Fibroblast of lung (primary cell): Measurements from ENCODE around the gene ERFL. TPM values are rescaled to one million over a fixed set of nuclear protein-coding genes. Genes with fewer than 3 reads are reported as not detected.

Experiments used
- DNase-seq, 2 donors: peaks; one replicate each; pipeline versions ENCODE4 v3.0.0 to v3.0.0-alpha.2; 2010; ENCODE audit warnings: low read depth in 2 of 2
- H2AFZ ChIP-seq: 2 replicates; pipeline ENCODE4 v1.5.1; 2012; ENCODE audit warnings: low read length, control low read depth, inconsistent platforms
- H3K27ac ChIP-seq: 2 replicates; pipeline ENCODE4 v1.5.1; 2011; ENCODE audit warnings: low read length, control low read depth; ENCODE audit not compliant: insufficient read depth
- H3K27me3 ChIP-seq: 2 replicates; pipeline ENCODE4 v1.5.1; 2011; ENCODE audit warnings: mild to moderate bottlenecking, low read length; ENCODE audit not compliant: control insufficient read depth, insufficient read depth
- H3K36me3 ChIP-seq: 2 replicates; pipeline ENCODE4 v1.5.1; 2011; ENCODE audit warnings: low read length; ENCODE audit not compliant: control insufficient read depth, insufficient read depth
- H3K4me1 ChIP-seq: 2 replicates; pipeline ENCODE4 v1.5.1; 2011; ENCODE audit warnings: low read length; ENCODE audit not compliant: control insufficient read depth, insufficient read depth; ENCODE audit errors: extremely low read depth
- H3K4me2 ChIP-seq: 2 replicates; pipeline ENCODE4 v1.5.1; 2011; ENCODE audit warnings: low read length, control low read depth; ENCODE audit not compliant: insufficient read depth; ENCODE audit errors: extremely low read depth
- H3K4me3 ChIP-seq, 4 experiments: fragments of 200-600 bp in 1 of 4; sonication (generic) in 1 of 4; replicated peaks in 1 of 4; 2 replicates each; pipeline ENCODE4 v1.5.1; 2011 to 2016; ENCODE audit warnings: low read length in 4 of 4, low read depth in 3 of 4, mild to moderate bottlenecking in 3 of 4, control low read depth in 2 of 4, inconsistent platforms in 1 of 4, mixed read lengths in 1 of 4; ENCODE audit not compliant: insufficient read depth in 1 of 4; ENCODE audit errors: control extremely low read depth in 1 of 4
- H3K79me2 ChIP-seq: 2 replicates; pipeline ENCODE4 v1.5.1; 2012; ENCODE audit warnings: mild to moderate bottlenecking, low read length, inconsistent platforms; ENCODE audit not compliant: control insufficient read depth, insufficient read depth
- H3K9ac ChIP-seq: 2 replicates; pipeline ENCODE4 v1.5.1; 2011; ENCODE audit warnings: mild to moderate bottlenecking, low read length, control low read depth; ENCODE audit not compliant: insufficient read depth
- H3K9me3 ChIP-seq: 2 replicates; pipeline ENCODE4 v1.5.1; 2012; ENCODE audit warnings: low read depth, low read length; ENCODE audit not compliant: control insufficient read depth, insufficient read depth
- H4K20me1 ChIP-seq: 2 replicates; pipeline ENCODE4 v1.5.1; 2011; ENCODE audit warnings: low read length; ENCODE audit not compliant: control insufficient read depth, insufficient read depth; ENCODE audit errors: extremely low read depth
- EZH2 ChIP-seq: IDR thresholded peaks from 2 replicates; pipeline ENCODE4 v1.5.1; 2012; ENCODE audit warnings: low read length, control low read depth, mild to moderate bottlenecking; ENCODE audit errors: missing control alignments
- polyA plus RNA-seq, 2 donors: library from polyadenylated mRNA; depleted of rRNA in 1 of 2; stranded (reverse) in 1 of 2; unstranded in 1 of 2; fragments of >200 nt; gene quantifications; 2 replicates each; pipeline ENCODE4 v1.2.1, GENCODE V29; 2011 to 2012; ENCODE audit warnings: missing spikeins in 1 of 2
- total RNA-seq: library from RNA; depleted of rRNA; stranded (reverse); fragments of >200 nt; gene quantifications from 2 replicates; pipeline ENCODE4 v1.2.1, GENCODE V29; 2014
- TF ChIP-seq, protein P1 (sequence below), 2 donors: IDR thresholded peaks in 1 of 2; conservative IDR thresholded peaks in 1 of 2; 1 replicate in 1 of 2; 2 replicates in 1 of 2; pipeline ENCODE4 v1.5.1; 2011 to 2012; ENCODE audit warnings: low read length in 2 of 2, control low read depth in 1 of 2, inconsistent platforms in 1 of 2, low read depth in 1 of 2, mild to moderate bottlenecking in 1 of 2

The ERFL gene
- total and polyA plus RNA-seq, 2 donors (not counting 1 experiment from before 2014, with no cell fraction given) = under 0.01 to 0.03 TPM

GRCh38 chr19:41930322-41930722 lies 2.1 kb upstream of the ERFL start:
- no peak for DNase-seq
- no peak overlapping the region for H3K4me2 ChIP-seq
- TF ChIP-seq EZH2 = peak; percentile 19
- TF ChIP-seq, protein P1, sequence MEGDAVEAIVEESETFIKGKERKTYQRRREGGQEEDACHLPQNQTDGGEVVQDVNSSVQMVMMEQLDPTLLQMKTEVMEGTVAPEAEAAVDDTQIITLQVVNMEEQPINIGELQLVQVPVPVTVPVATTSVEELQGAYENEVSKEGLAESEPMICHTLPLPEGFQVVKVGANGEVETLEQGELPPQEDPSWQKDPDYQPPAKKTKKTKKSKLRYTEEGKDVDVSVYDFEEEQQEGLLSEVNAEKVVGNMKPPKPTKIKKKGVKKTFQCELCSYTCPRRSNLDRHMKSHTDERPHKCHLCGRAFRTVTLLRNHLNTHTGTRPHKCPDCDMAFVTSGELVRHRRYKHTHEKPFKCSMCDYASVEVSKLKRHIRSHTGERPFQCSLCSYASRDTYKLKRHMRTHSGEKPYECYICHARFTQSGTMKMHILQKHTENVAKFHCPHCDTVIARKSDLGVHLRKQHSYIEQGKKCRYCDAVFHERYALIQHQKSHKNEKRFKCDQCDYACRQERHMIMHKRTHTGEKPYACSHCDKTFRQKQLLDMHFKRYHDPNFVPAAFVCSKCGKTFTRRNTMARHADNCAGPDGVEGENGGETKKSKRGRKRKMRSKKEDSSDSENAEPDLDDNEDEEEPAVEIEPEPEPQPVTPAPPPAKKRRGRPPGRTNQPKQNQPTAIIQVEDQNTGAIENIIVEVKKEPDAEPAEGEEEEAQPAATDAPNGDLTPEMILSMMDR (conservative IDR thresholded peaks at IDR 0.05 in 1 of 2, IDR thresholded peaks at IDR 0.05 in 1 of 2; ENCODE audit: low read depth in 1 of 2, low read length in 2 of 2) = no peak
- H4K20me1 ChIP-seq = no peaks in the 10 kb centered on the region
- H3K79me2 ChIP-seq = no peaks in the 10 kb centered on the region
- no peak overlapping the region for H3K27ac ChIP-seq
- H3K36me3 ChIP-seq = no peaks in the 10 kb centered on the region
- H3K9ac ChIP-seq = no peak overlapping the region
- no peak overlapping the region for H2AFZ ChIP-seq
- peaks cover 79% of the 10 kb centered on the region for H3K27me3 ChIP-seq
- peaks cover 5% of the 10 kb centered on the region for H3K4me1 ChIP-seq
- no peaks in the 10 kb centered on the region for H3K9me3 ChIP-seq
- H3K4me3 ChIP-seq = no peak overlapping the region

DNA sequence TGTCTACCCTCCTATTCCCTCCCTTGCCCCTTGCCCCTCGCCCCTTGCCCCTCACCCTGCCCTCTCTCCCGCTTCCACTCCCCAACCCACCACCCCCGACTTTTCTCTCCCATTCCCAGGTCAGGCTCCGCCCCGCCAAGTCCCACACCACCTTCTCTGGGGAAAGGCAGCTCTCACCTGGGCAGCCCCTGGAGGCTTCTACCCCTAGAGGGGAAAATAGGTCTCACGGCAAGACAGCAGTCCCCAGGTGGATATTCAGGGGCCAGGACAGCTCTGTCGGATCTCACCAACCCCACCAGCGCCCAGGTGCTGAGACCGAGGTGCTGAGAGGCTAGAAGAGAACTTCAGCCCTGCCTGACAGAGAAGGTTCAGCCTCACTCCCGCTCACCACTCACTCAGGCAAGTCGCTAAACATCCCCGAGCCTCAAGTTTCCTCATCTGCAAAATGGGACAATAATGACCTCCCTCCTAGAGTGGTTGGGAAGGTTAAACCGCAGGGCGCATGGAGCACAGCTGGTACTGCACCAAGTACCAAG lies 1.4 kb upstream of the ERFL start:
- H4K20me1 ChIP-seq = no peaks in the 10 kb centered on the region
- H3K36me3 ChIP-seq = no peaks in the 10 kb centered on the region
- no peak overlapping the region for H3K4me3 ChIP-seq
- peaks cover 5% of the 10 kb centered on the region for H3K4me1 ChIP-seq
- no peak overlapping the region for H3K4me2 ChIP-seq
- no peak overlapping the region for H3K9ac ChIP-seq
- H3K27me3 ChIP-seq = peaks cover 75% of the 10 kb centered on the region
- H3K9me3 ChIP-seq = no peaks in the 10 kb centered on the region
- DNase-seq = no peak
- H3K79me2 ChIP-seq = no peaks in the 10 kb centered on the region
- H3K27ac ChIP-seq = no peak overlapping the region
- H2AFZ ChIP-seq = no peak overlapping the region
- TF ChIP-seq, protein P1 (conservative IDR thresholded peaks at IDR 0.05 in 1 of 2, IDR thresholded peaks at IDR 0.05 in 1 of 2; ENCODE audit: low read depth in 1 of 2, low read length in 2 of 2) = no peak
- no peak for TF ChIP-seq EZH2

GRCh38 chr19:41928754-41929535 lies 696 bp upstream of the ERFL start:
- Histone ChIP-seq H3K36me3 (no peaks in the 10 kb centered on the region), H3K4me1 (peaks cover 5% of the 10 kb centered on the region), H3K79me2 (no peaks in the 10 kb centered on the region), H3K9me3 (no peaks in the 10 kb centered on the region), H3K4me3 (peak overlapping the region in 2 of 4 experiments; percentile 17 to 42), H3K4me2 (peak overlapping the region; percentile 32), H2AFZ (peak overlapping the region; percentile 12), H3K27ac (no peak overlapping the region), H3K27me3 (peaks cover 71% of the 10 kb centered on the region), H4K20me1 (no peaks in the 10 kb centered on the region), H3K9ac (no peak overlapping the region)
- no peak for DNase-seq
- peak; percentile 98 for TF ChIP-seq EZH2
- TF ChIP-seq, protein P1 (conservative IDR thresholded peaks at IDR 0.05 in 1 of 2, IDR thresholded peaks at IDR 0.05 in 1 of 2; ENCODE audit: low read depth in 1 of 2, low read length in 2 of 2) = no peak
